Keratinocyte (primary cell): ENCODE data around the gene DTYMK.

Source experiments
- EZH2 ChIP-seq: IDR thresholded peaks from one replicate; pipeline ENCODE4 v1.6.1; 2012; ENCODE audit warnings: inconsistent platforms, mild to moderate bottlenecking, low read length, moderate library complexity
- TF ChIP-seq, protein P1 (sequence below), 3 experiments: IDR thresholded peaks in 1 of 3; conservative IDR thresholded peaks in 1 of 3; optimal IDR thresholded peaks in 1 of 3; 2 replicates in 2 of 3; 3 replicates in 1 of 3; pipeline versions ENCODE3 to v1.5.1; 2011; ENCODE audit warnings: low read length in 3 of 3, mild to moderate bottlenecking in 3 of 3, moderate library complexity in 2 of 3, control low read depth in 1 of 3, inconsistent platforms in 1 of 3; ENCODE audit not compliant: insufficient read depth in 2 of 3; ENCODE audit errors: extremely low read depth in 1 of 3

DNA sequence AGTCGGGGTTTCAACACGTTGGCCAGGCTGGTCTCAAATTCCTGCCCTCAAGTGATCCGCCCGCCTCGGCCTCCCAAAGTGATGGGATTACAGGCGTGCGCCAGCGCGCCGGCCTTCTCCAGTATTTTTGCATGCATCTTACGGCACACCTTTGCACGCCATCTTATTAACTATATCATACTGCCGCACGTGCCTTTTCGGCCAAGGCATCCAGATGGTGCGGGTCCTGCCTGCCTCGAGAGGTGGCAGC is 14.5 kb upstream of the DTYMK start:
- TF ChIP-seq, protein P1, sequence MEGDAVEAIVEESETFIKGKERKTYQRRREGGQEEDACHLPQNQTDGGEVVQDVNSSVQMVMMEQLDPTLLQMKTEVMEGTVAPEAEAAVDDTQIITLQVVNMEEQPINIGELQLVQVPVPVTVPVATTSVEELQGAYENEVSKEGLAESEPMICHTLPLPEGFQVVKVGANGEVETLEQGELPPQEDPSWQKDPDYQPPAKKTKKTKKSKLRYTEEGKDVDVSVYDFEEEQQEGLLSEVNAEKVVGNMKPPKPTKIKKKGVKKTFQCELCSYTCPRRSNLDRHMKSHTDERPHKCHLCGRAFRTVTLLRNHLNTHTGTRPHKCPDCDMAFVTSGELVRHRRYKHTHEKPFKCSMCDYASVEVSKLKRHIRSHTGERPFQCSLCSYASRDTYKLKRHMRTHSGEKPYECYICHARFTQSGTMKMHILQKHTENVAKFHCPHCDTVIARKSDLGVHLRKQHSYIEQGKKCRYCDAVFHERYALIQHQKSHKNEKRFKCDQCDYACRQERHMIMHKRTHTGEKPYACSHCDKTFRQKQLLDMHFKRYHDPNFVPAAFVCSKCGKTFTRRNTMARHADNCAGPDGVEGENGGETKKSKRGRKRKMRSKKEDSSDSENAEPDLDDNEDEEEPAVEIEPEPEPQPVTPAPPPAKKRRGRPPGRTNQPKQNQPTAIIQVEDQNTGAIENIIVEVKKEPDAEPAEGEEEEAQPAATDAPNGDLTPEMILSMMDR (optimal IDR thresholded peaks at IDR 0.05 in 1 of 3, IDR thresholded peaks at IDR 0.05 in 1 of 3, conservative IDR thresholded peaks at IDR 0.05 in 1 of 3; ENCODE audit: extremely low read depth in 1 of 3, insufficient read depth in 2 of 3, low read length in 3 of 3): peak; percentile 27 to 67 (median 48)
- no peak for TF ChIP-seq EZH2
